PFSK-1 (cell line): Measurements from ENCODE around the gene LRRC15. TPM values are rescaled to one million over a fixed set of nuclear protein-coding genes. Genes with fewer than 3 reads are reported as not detected.

Experiments used
- FOXP2 ChIP-seq: optimal IDR thresholded peaks from 2 replicates; pipeline ENCODE3; 2011; ENCODE audit warnings: borderline replicate concordance, control low read depth, inconsistent platforms; ENCODE audit not compliant: insufficient read depth; ENCODE audit errors: extremely low read length, extremely low read depth
- POLR2AphosphoS5 ChIP-seq: IDR thresholded peaks from 2 replicates; pipeline ENCODE4 v1.6.1; 2012; ENCODE audit warnings: low read depth, mild to moderate bottlenecking, control low read depth, low read length, moderate library complexity
- SIN3A ChIP-seq: IDR thresholded peaks from 2 replicates; pipeline ENCODE4 v1.6.1; 2012; ENCODE audit warnings: mild to moderate bottlenecking, low read length, moderate library complexity, borderline replicate concordance; ENCODE audit not compliant: insufficient read depth
- TAF1 ChIP-seq: IDR thresholded peaks from 2 replicates; pipeline ENCODE4 v1.6.1; 2012; ENCODE audit warnings: low read length, control low read depth, borderline replicate concordance; ENCODE audit not compliant: insufficient read depth
- polyA plus RNA-seq: library from polyadenylated mRNA; unstranded; fragments of >200 nt; gene quantifications from one replicate; pipeline ENCODE4 v1.2.1, GENCODE V29; 2012; ENCODE audit warnings: low read depth, missing spikeins; ENCODE audit not compliant: insufficient read length
- TF ChIP-seq, protein P1 (sequence below), 2 experiments: IDR thresholded peaks; 2 replicates each; pipeline versions ENCODE4 v1.6.1 to v1.8.0; 2011 to 2012; ENCODE audit warnings: low read depth in 2 of 2, low read length in 2 of 2, control low read depth in 1 of 2, inconsistent platforms in 1 of 2, mild to moderate bottlenecking in 1 of 2, moderate library complexity in 1 of 2; ENCODE audit not compliant: insufficient read depth in 1 of 2

LRRC15 gene
- polyA plus RNA-seq = 0.15 TPM

GRCh38 chr3:194369522-194370279 is at the start of gene LRRC15:
Gene LRRC15 (minus strand): TSS chr3:194369743. CDS start chr3:194361043, 8,700 bp downstream.
- no peak for TF ChIP-seq TAF1
- TF ChIP-seq FOXP2 = no peak
- TF ChIP-seq, protein P1, sequence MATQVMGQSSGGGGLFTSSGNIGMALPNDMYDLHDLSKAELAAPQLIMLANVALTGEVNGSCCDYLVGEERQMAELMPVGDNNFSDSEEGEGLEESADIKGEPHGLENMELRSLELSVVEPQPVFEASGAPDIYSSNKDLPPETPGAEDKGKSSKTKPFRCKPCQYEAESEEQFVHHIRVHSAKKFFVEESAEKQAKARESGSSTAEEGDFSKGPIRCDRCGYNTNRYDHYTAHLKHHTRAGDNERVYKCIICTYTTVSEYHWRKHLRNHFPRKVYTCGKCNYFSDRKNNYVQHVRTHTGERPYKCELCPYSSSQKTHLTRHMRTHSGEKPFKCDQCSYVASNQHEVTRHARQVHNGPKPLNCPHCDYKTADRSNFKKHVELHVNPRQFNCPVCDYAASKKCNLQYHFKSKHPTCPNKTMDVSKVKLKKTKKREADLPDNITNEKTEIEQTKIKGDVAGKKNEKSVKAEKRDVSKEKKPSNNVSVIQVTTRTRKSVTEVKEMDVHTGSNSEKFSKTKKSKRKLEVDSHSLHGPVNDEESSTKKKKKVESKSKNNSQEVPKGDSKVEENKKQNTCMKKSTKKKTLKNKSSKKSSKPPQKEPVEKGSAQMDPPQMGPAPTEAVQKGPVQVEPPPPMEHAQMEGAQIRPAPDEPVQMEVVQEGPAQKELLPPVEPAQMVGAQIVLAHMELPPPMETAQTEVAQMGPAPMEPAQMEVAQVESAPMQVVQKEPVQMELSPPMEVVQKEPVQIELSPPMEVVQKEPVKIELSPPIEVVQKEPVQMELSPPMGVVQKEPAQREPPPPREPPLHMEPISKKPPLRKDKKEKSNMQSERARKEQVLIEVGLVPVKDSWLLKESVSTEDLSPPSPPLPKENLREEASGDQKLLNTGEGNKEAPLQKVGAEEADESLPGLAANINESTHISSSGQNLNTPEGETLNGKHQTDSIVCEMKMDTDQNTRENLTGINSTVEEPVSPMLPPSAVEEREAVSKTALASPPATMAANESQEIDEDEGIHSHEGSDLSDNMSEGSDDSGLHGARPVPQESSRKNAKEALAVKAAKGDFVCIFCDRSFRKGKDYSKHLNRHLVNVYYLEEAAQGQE (IDR thresholded peaks at IDR 0.05; ENCODE audit: insufficient read depth in 1 of 2, low read depth in 2 of 2, low read length in 2 of 2) = no peak
- TF ChIP-seq POLR2AphosphoS5 = no peak
- no peak for TF ChIP-seq SIN3A

GRCh38 chr3:194418671-194419070 is 49.1 kb upstream of the LRRC15 start:
- TF ChIP-seq POLR2AphosphoS5 (no peak), FOXP2 (no peak), SIN3A (no peak), TAF1 (no peak)
- TF ChIP-seq, protein P1 (IDR thresholded peaks at IDR 0.05; ENCODE audit: insufficient read depth in 1 of 2, low read depth in 2 of 2, low read length in 2 of 2) = no peak

DNA sequence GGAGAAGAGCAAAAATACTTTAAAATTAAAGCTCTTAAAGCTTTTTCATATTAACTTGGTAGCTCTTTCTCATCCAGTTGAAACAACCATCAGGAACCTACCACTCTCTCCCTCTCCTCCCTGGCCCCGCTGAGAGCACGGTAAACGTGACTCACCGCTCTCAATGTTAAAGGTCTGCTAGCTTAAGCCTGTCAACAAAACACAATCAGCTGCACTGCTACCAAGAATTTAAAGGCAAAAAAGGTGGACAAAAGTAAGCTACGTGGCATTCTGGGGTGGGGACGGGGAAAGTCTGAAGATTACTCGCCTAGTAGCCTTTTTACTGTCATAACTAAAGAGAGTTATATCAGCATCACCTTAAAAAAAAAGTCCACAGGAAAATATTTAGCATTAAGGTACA is 37.9 kb upstream of the LRRC15 start:
- TF ChIP-seq TAF1 (no peak), FOXP2 (no peak), SIN3A (no peak), POLR2AphosphoS5 (no peak)
- TF ChIP-seq, protein P1 (IDR thresholded peaks at IDR 0.05; ENCODE audit: insufficient read depth in 1 of 2, low read depth in 2 of 2, low read length in 2 of 2) = no peak

- TF ChIP-seq, protein P1 (IDR thresholded peaks at IDR 0.05; ENCODE audit: insufficient read depth in 1 of 2, low read depth in 2 of 2, low read length in 2 of 2) = no peak
- no peak for TF ChIP-seq TAF1
- TF ChIP-seq SIN3A = no peak
- TF ChIP-seq POLR2AphosphoS5 = no peak
- no peak for TF ChIP-seq FOXP2
Measured at GRCh38 chr3:194405766-194406165, 36.2 kb upstream of the LRRC15 start.
